LNCaP clone FGC (cell line): Measurements from ENCODE around the gene SEMA4B.

Experiments
- DNase-seq: peaks from one replicate; pipeline ENCODE4 v3.0.0-alpha.2; 2011; ENCODE audit warnings: low read depth
- H3K4me3 ChIP-seq: 2 replicates; pipeline ENCODE4 v1.5.1; 2011; ENCODE audit warnings: mild to moderate bottlenecking, low read depth, low read length, control low read depth
- TF ChIP-seq, protein P1 (sequence below): IDR thresholded peaks from 2 replicates; pipeline ENCODE4 v1.5.1; 2012; ENCODE audit warnings: mild to moderate bottlenecking; ENCODE audit not compliant: control insufficient read depth, insufficient read depth; ENCODE audit errors: extremely low read depth

SEMA4B gene

GRCh38 chr15:90264671-90265070 lies 63.5 kb downstream of the SEMA4B start:
- TF ChIP-seq, protein P1, sequence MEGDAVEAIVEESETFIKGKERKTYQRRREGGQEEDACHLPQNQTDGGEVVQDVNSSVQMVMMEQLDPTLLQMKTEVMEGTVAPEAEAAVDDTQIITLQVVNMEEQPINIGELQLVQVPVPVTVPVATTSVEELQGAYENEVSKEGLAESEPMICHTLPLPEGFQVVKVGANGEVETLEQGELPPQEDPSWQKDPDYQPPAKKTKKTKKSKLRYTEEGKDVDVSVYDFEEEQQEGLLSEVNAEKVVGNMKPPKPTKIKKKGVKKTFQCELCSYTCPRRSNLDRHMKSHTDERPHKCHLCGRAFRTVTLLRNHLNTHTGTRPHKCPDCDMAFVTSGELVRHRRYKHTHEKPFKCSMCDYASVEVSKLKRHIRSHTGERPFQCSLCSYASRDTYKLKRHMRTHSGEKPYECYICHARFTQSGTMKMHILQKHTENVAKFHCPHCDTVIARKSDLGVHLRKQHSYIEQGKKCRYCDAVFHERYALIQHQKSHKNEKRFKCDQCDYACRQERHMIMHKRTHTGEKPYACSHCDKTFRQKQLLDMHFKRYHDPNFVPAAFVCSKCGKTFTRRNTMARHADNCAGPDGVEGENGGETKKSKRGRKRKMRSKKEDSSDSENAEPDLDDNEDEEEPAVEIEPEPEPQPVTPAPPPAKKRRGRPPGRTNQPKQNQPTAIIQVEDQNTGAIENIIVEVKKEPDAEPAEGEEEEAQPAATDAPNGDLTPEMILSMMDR = no peak
- H3K4me3 ChIP-seq = peak overlapping the region; percentile 75
- no peak for DNase-seq

DNA sequence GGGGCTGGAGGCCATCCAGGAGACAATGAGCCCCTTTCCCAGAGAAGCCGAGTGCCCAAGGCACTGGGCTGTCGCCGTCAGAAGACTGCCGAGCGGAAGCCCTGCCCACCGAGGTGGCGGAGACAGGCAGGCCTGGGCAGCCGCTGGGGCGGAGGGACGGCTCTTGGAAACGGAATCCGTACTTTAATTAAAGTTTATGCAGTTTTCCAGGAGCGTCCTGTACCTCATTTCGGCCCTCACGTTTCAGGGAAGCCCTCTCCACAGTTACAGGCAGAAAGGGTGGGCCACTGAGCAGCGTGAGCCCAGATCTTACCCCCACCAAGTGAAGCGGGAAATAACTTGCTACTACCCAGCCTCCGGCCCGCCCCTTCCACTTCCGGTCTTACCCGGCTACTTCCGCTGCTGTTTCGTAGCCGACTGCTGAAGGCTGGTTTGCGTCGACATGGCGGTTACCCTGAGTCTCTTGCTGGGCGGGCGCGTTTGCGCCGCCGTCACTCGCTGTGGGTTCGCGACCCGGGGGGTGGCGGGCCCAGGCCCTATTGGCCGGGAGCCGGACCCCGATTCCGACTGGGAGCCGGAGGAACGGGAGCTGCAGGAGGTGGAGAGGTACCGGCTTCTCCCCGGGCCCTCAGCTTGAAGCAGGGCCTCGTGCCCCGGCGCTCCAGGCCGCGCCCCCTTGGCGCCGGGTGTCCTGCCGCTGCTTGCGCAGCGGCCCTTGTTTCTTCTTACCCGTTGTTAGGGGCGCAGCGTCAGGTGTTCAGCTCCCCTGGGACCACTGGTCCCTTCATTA lies 64.3 kb downstream of the SEMA4B start, which contains the start of gene NGRN:
Gene NGRN (plus strand): TSS at position 402 of the 790 bp plus-strand sequence. CDS start 41 bp downstream, at position 443.
- peak within 1 kb of the TSS; percentile 75 for H3K4me3 ChIP-seq
- peak; percentile 72 for DNase-seq
- TF ChIP-seq, protein P1 = no peak

DNA sequence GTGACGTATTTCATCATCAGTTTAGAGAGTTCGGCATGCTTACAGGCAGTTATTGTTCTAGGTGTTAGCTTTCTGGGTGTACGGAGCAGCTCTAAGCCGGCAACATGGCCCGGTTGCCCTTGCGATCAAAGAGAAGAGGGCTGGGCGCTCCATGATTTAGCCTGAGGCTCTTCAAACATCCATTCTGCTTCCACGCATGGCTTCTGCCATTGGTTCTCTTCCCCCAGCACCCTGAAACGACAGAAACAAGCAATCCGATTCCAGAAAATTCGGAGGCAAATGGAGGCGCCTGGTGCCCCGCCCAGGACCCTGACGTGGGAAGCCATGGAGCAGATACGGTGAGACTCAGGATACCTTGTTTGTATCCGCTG lies 64.9 kb downstream of the SEMA4B start:
- TF ChIP-seq, protein P1 = no peak
- no peak for DNase-seq
- peak overlapping the region; percentile 75 for H3K4me3 ChIP-seq

DNA sequence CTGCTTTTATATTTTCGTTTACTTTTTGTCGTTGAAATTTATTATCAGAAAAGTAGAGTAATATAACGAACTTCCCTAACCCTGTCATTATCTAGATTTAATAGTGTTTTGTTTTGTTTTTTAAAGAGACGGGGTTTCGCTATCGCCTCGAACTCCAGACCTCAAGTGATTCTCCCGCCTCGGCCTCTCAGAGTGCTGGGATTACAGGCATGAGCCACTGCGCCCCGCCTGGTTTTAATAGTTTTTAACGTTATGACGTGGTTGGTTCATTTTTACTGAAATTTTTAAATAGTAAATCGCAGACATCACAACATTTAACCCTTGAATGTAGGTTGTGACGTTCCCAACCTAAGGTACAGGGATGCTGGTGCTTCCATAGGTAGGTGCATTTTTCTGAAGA lies 65.4 kb downstream of the SEMA4B start:
- H3K4me3 ChIP-seq = peak overlapping the region; percentile 75
- no peak for DNase-seq
- TF ChIP-seq, protein P1 = no peak

DNA sequence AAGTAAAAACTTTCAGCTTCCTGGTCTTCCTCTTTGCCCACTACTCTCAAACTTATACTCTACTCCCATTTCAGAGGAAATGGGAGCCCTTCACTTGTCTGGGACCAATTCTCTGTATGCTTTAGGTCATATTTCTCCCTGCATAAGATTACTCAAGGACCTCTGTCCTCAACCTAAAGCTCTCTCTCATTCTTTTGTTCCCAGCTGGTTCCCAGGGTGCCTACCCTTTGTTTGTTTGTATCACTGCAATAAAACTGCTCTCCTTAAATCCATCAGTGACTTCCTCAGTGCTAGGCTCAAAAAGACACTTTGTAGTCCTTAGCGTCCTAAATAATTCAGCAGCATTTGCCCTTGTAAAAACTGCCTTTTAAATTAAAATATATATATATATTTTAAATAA lies 67.3 kb downstream of the SEMA4B start:
- TF ChIP-seq, protein P1 = no peak
- DNase-seq = no peak
- H3K4me3 ChIP-seq = no peak overlapping the region

- no peak for DNase-seq
- TF ChIP-seq, protein P1 = no peak
- H3K4me3 ChIP-seq = no peak overlapping the region
Observed at GRCh38 chr15:90270502-90271150, 69.5 kb downstream of the SEMA4B start.
